ENCODE data around the gene RHBDF2.

The RHBDF2 gene

GRCh38 chr17:76499267-76499667 lies 2.0 kb downstream of the RHBDF2 start:
- DNase-seq, result no peak

GRCh38 chr17:76498876-76499251 lies 2.4 kb downstream of the RHBDF2 start:
- no peak for DNase-seq

- DNase-seq, result peak; percentile 43
Observed at GRCh38 chr17:76497979-76498875, 3.0 kb downstream of the RHBDF2 start.

GRCh38 chr17:76497699-76497978 lies 3.6 kb downstream of the RHBDF2 start:
- no peak for DNase-seq

GRCh38 chr17:76496464-76496863 lies 4.8 kb downstream of the RHBDF2 start:
- DNase-seq, result no peak

GRCh38 chr17:76495663-76496400 lies 5.4 kb downstream of the RHBDF2 start:
- no peak for DNase-seq

GRCh38 chr17:76493505-76494167 lies 7.6 kb downstream of the RHBDF2 start:
- DNase-seq, result no peak

- no peak for DNase-seq
Observed at GRCh38 chr17:76492989-76493501, 8.2 kb downstream of the RHBDF2 start.

GRCh38 chr17:76492123-76492988 lies 8.9 kb downstream of the RHBDF2 start:
- no peak for DNase-seq

- no peak for DNase-seq
Observed at GRCh38 chr17:76491271-76492122, 9.7 kb downstream of the RHBDF2 start.

GRCh38 chr17:76490112-76490710 lies 11.0 kb downstream of the RHBDF2 start:
- no peak for DNase-seq

GRCh38 chr17:76487451-76488192 lies 13.6 kb downstream of the RHBDF2 start:
- DNase-seq, result no peak

GRCh38 chr17:76485569-76485968 lies 15.7 kb downstream of the RHBDF2 start:
- DNase-seq, result no peak

GRCh38 chr17:76484228-76484725 lies 16.9 kb downstream of the RHBDF2 start:
- no peak for DNase-seq

- no peak for DNase-seq
Observed at GRCh38 chr17:76481071-76481655, 20.1 kb downstream of the RHBDF2 start.

GRCh38 chr17:76480632-76481031 lies 20.6 kb downstream of the RHBDF2 start:
- DNase-seq, result peak; percentile 60

- no peak for DNase-seq
Observed at GRCh38 chr17:76479515-76480060, 21.6 kb downstream of the RHBDF2 start.

- no peak for DNase-seq
Observed at GRCh38 chr17:76478730-76479514, 22.3 kb downstream of the RHBDF2 start.

- no peak for DNase-seq
Observed at GRCh38 chr17:76478097-76478496, 23.1 kb downstream of the RHBDF2 start.

Measured in NCI-H2227 treated with DMSO at 0.1 percent for 48 hours (cell line).